HG02938 (cell line): ENCODE measurements around the gene OCEL1.

Experiments
- ATAC-seq: cut with Tn5 transposase; IDR thresholded peaks from one replicate; pipeline ENCODE4 v1.9.1; 2021; ENCODE audit warnings: mild to moderate bottlenecking, moderate library complexity; ENCODE audit not compliant: unreplicated experiment

The OCEL1 gene

DNA sequence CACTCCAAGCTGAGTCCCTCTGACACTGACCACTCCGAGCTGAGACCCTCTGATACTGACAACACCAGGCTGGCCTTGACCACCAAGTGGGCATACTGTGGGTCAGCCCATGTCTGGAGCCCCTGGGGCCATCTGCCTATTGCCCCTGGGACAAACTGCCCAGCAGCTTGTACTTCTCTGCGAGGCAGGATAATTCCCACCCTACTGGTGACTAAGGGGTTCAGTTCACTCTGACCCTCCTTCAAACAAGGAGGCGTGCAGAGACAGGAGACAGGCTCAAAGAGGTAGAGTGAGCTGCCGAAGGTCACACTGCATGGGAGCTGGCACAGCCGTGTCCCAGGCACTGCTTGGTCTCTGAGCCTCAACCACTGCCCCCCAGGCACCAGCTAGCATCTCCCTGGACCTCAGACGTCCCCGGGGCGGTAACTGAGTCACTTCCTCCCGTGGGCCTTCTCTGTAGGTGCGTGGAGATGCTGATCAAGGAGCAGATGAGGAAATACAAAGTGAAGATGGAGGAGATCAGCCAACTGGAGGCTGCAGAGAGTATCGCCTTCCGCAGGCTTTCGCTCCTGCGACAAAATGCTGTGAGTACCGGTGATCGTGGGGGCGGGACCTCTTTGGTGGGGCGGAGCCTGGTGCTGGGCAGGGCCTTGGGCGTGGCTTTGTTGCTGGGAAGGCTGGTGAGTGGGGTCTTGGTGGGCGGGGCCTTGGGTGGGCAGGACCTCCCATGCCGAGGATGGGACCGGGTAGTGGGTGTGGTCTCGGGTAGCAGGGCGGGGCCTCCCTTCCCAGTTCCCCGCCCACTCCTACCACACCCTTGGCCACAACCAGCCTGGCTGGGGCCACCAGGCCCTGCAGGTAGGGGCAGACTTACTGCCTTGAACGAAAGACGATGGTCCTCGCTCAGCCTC is 16.6 kb upstream of the OCEL1 start:
- no peak for ATAC-seq

DNA sequence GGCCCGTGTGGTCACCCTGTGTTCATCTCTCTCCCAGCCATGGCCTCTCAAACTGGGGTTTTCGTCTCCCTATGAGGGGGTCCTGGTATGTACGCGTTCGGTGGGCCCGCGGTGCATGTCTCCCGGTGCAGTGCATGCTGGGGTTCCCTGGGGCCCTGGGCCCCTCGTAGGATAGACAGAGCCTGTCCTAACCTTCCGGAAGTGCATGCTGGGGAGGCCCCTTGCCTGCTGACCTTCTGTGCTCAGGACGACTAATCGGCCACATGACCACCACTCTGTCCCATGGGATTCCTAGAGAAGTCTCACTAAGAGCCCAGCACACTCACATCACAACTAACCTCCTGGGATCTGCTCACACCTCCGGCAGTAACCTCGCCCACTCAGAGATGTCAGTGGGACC is 15.7 kb upstream of the OCEL1 start:
- ATAC-seq: no peak

DNA sequence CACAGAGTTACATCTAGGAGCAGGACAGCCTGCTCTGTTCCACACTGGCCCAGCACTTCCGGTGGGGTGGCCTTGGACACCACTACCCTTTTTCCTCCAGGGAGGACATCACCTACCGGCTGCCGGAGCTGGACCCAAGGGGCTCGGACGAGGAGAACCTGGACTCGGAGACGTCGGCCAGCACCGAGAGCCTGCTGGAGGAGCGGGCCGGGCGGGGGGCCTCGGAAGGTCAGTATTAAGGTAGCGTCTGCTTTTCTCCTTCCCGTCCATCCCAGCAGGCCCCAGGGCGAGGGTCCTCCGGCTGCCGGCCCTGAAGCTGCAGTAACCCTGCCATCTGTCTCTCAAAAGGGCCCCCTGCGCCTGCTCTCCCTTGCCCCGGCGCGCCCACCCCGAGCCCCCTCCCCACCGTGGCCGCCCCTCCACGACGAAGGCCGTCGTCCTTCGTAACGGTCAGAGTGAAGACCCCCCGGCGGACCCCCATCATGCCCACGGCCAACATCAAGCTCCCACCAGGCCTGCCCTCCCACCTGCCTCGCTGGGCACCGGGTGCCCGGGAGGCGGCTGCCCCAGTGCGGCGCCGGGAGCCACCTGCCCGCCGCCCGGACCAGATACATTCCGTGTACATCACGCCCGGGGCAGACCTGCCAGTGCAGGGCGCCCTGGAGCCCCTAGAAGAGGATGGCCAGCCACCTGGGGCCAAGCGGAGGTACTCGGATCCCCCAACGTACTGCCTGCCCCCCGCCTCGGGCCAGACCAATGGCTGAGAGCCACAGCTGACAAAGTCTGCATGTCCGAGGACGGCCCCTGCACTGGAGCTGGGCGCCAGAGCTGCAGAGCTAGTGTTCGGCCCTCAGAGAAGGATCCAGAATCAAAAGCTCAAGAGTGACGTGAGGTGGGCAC is 14.2 kb upstream of the OCEL1 start:
- ATAC-seq: no peak

DNA sequence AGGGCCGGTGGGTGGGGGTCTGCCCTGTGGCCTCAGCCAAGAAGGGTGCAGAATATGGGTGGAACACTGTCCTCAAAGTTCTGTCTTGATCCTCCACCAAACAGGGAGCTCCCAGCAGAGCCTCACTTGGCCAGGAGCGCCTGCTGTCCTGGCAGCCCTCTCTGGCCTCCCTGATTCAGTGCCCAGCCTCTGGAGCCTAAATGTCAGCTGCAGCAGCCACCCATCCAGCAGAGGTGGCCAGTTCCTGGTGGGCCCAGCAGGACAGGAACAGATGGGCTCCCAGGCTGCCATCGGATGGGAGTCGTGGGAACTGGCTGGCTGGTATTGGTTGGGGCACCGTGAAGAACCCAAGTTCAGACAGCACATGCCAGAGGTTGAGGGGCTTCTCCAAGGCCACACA is 12.7 kb upstream of the OCEL1 start:
- ATAC-seq: no peak

DNA sequence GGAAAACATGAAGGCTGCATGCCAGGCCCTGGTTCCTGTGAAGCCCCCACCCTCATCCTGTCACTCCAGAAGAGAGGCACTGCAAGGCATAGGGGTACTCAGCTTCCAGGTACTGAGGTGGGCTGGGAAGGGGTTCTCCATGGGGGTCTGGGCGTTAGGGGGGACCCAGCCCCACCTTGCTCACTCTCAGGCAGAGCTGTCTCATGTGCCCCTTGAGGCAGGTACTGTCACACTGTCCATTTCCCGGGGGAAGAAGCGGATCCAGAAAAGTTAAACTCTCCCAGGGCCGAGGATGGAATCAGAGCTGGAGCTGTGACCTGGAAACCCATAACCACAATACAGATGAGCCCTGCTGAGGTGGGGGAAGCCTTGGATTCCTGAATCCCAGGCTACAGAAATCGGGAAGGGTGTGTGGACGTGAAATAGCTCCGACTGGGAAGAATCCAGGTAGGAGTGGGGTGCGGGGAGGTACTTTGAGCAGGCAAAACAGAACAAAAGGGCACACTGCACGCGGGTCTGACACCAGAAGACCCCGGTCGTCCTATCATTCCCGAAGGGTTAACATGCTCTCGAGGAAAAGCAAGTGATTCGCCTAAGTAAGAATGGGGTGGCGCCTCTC is 11.4 kb upstream of the OCEL1 start:
- ATAC-seq: no peak

DNA sequence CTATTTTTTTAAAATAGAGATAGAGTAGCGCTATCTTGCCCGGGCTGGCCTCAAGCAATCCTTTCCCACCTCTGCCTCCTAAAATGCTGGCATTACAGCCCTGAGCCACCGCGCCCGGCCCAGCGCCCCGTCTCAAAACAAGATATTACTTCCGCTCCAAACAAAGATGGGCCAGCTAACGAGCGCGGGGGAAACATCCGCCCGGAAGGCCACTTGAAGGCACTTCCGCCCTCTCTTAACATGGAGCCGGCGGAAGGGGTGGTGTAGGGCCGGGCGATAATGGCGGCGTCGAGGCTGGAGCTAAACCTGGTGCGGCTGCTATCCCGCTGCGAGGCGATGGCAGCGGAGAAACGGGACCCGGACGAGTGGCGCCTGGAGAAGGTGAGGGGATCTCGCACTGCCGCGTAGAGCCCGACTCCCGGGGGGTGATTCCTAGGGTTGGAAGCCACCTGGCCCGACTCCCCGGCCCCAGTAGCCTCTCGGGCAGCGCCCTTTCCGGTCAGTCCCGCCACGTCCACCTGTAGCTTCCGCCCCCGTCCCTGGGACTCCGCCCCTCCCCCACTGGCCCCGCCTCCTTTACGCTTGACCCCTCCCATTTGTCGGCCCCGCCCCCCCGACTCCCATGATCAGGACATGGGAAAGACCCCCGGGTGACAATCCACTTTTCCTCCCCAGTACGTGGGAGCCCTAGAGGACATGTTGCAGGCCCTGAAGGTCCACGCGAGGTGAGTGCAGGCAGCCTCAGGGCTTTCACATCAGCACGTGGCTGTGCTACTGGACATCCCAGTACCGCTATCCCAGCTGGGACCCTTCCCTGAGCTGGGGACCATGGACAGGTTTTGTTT is 10.7 kb upstream of the OCEL1 start, which contains the start of gene USE1:
TSS of gene USE1 (plus strand) at position 231 of the 845 bp plus-strand sequence. CDS start at position 280, 49 bp downstream.
- ATAC-seq: peak; percentile 79

DNA sequence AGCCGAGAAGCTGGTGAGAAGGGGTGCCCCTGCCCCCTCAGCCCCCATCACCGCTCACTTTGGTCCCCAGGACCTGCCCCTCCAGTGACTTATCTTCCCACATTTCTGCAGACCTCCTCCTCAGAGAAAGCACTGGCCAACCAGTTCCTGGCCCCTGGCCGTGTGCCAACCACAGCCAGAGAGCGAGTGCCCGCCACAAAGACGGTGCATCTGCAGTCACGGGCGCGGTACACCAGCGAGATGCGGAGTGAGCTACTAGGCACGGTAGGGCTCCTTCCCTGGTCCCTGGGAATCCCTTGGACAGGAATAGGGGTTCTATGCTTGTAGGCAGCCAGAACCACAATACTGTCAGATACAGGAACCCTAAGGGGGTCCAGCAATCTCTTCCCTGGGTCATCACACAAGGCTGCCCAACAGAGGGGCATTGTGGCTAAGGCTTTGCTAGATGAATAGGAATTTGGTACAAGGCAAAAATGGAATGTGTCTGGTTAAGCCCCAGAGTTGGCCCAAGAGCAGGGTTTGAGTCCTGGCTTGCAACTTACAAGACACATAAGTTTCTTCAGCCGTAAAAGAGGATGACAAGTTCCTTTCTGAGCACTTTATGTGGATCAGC is 9.9 kb upstream of the OCEL1 start:
- no peak for ATAC-seq

DNA sequence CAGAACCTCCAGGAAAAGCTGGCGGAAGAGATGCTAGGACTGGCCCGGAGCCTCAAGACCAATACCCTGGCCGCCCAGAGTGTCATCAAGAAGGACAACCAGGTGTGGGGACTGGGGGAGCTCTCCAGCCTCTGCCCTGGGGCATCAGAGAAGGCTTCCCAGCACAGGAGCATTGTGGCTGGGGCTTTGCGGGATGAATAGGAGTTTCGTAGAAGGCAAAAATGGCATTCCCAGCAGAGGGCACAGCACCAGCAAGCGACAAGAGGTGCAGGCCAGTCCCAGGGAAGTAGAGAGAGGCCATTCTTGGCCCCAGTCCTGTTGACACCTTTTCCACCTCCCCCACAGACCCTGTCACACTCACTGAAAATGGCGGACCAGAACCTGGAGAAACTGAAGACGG is 6.7 kb upstream of the OCEL1 start:
- ATAC-seq: no peak

DNA sequence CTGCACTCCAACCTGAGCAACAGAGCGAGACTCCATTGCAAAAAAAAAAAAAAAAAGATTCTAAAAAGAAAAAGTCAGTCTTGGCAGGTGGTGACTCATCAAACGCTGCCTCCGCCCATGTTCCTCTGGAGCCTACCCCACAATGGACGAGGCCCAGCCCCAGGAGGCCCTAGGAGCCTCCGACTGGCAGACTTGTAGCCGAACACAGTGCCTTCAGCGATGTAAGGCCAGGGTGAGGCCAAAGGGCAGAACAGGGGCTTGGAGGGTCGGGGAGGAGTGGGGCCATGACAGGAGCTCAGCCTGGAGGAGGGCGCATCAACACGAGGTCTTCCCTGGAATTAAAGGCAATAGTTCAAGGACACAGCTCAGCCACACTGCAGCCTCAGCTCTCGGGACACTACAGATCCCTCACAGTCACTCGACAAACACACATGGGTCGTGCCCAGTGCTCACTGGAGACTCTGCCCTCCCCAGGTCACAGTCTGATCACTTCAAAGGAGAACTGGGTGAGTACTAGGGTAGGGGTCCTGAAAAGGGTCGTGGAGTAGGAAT is 5.7 kb upstream of the OCEL1 start:
- no peak for ATAC-seq

DNA sequence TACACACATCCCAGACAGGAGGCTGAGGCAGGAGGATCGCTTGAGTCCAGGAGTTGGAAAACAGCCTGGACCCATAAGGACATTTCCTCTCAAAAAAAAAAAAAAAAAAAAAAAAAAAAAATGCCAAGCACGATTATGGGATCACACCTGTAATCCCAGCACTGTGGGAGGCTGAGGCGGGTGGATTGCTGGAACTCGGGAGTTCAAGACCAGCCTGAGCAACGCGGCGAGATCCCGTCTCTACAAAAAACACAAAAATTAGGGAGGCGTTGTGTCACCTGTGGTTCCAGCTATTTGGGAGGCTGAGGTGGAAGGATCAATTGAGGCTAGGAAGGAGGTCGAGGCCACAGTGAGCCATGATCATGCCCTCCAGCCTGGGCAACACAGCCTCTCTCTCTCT is 973 bp upstream of the OCEL1 start:
- no peak for ATAC-seq

DNA sequence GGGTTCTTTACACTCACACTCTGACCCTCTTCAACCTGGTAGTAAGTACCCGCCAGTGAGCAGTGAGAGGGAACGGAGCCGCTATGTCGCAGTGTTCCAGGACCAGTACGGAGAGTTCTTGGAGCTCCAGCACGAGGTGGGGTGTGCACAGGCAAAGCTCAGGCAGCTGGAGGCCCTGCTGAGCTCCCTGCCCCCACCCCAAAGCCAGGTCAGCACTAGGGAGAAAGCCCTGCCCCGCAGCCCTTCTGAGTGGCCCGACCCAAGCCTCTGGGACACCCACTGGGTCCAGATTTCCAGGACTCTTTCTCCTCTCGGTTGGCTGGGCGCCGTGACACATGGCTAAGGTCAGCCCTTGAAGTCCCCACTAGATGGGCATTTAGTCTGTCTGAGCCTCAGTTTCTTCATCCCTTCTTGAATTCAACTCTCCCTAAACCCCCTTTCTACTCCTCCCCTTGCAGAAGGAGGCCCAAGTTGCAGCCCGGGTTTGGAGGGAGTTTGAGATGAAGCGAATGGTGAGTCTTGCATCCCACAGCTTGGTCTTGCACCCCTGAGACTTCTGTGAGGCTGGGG is 1.9 kb downstream of the OCEL1 start:
- ATAC-seq: no peak

DNA sequence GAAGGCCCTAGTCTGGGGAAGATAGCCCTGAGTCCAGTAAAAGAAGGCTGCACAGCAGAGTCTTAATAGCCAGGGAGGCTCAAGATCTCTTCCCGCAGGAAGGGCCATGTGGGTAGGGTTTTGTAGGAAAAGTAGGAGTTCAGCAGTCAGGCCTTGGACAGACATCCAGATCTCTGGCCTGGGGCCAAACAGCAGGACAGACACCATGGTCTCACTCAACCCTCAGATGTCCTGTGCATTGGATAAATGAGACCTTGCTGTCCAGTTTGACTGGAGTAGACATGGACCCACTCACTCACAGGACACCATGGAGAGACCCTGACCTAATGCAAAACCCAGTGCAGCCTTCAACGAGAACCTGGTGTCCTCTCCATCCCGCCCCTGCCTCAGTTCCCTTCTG is 3.9 kb downstream of the OCEL1 start:
- no peak for ATAC-seq

DNA sequence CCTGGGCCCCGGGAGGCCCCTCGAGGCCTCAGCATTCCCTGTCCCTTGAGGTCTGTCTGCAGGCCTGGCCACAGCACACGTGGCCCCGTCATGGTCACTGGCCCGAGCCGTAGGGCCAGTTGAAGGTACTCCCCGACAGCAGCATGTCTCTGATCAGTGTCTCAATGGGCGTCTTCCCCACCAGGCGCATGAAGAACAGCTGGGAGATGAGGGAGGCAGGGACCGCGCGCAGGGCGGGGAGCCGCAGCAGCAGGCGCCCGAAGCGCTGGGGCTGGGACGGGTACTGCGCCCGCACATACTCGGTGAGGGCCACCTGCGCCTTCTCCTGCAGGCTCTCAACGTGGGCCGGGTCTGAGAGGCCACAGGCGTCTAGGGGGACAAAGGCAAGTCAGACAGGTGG is 6.2 kb downstream of the OCEL1 start:
- no peak for ATAC-seq

DNA sequence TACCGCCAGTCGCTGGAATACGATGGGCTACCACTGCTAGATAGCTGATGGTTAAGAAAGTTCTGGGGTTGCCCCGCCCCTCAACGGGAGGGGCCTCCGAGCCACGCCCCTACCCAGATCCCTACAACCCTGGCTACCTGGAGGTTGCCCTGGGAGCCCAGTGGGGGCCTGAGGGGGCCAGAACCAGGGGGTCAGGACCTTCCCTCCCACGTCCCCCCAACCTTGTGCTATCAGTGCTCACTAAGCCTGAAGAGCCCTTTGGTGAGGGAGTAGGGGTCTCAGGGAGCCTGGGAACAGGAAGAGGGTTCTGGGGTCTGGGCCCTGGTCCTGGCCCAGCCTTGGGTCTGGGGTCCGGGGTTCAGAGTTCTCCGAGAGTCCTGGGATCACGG is 8.9 kb downstream of the OCEL1 start:
- no peak for ATAC-seq

DNA sequence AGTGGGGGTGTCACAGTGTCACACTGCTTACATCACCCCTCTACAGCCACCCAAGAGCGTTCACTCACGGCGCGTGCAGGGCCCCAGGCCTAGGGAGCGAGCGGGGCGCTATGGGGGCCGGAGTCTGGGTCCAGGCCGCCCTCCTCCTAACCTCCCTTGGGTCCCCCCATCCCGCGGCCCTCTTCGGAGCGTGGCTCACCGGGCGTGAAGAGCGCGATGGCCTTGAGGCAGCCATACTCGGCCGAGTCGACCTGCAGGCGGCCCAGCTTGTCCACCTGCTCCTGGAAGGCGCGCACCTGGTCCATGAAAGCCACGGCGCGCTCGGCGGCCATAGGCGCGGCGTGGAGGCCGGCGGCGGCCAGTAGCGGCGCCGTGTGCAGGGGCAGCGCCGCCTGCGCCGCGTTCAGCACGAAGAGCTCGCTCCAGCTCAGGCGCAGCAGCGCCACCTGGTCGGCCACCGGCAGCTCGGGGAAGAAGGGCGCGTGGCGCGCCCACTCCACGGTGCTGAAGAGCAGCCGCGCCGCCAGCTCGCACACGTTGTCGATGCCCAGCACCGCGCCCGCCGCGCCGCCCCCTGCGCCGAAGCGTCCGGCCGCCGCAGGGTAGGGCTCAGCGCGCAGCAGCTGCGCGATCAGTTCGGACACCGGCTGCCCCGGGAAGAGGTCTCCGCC is 9.4 kb downstream of the OCEL1 start:
- no peak for ATAC-seq

DNA sequence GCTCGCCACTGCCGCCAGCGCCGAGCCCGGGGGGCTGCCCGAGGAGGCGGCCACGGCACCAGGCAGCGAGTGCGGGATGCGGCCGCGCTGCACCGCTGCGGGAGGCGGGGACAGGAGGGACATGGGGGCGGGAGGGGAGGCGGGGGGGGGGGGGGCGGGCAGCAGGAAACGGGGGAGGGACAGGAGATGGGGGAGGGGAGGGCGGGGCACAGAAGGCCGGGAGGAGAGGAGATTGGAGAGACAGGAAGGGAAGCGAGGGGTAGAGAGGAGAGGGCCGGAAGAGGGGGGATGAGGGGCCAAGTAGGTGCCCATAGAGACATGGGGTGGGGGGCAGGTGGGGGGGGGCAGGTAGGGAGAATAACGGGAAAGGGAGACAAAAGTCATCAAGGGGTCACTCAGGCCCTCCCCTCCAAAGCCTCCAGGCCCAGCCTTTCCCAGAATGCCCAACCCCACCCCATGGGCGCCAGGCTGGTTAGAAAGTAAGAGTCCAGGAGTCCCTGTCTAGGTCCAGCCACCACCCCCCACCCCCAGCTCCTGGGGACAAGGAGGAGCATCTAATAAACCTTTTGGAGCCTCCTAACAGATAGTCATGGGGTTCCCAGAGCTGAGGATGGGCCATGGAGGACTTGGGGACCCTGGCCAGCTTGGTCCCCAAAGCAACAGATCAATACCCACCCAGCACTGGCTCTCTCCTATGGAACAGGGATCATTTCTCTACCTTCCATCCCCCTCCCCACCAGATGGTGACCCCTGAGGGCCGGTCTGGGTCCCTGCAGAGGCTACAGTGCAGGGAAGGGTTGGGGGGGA is 10.1 kb downstream of the OCEL1 start:
- no peak for ATAC-seq

DNA sequence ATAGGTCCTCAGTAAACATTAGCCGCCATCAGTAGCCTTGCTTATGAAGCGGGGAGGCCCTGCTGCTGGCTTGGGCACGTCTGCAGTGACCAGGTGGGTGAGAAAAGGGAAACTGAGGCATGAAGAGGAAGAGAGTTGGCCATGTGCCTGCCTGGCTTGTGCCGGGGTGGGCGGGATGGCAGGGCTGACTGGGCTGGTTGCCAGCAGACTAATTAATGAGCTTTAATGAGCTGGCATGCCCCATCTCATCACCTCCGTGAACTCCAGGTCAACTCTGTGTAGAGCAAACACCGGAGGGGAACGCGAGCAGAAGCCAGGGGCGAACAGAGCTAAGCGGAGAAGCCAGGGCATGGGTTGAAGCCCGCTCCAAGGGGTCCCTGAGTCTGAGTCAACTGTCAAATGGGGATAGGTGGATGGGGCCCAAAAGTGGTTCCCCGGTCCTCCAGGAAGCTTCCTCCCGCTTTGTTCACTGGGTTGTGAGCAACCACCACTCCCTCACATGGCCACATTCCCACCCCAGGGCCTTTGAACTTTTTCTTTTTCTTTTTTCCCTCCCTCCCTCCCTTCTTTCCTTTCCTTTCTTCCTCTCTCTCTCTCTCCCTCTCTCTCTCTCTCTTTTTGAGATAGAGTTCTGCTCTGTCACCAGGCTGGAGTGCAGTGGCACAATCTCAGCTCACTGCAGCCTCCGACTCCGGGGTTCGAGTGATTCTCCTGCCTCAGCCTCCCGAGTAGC is 11.0 kb downstream of the OCEL1 start:
- no peak for ATAC-seq
